ENCODE results near the gene SREBF2. TPM values are rescaled to one million over a fixed set of nuclear protein-coding genes. Genes with fewer than 3 reads are reported as not detected.

SREBF2 gene
- total and polyA plus RNA-seq, 2 donors (not counting 3 experiments of a cell fraction or from before 2014, with no cell fraction given) = 101 to 136 TPM

GRCh38 chr22:41828516-41828915 lies 4.4 kb upstream of the SREBF2 start:
- ChIA-PET CTCF (interaction anchor here (1.4 to 1.7 kb wide), 3 partner anchors 82 to 131 kb away, joined by 5 to 10 read pairs (median 7); no protein-coding TSS in a partner anchor), POLR2A (interaction anchor here (0.5 kb wide), 1 partner anchor 114 kb away, joined by 4 read pairs; no protein-coding TSS in a partner anchor)
- dilution Hi-C loops (cut with MboI; ENCODE audit: extremely low pct_ligation_motif_present, low sequenced_read_pairs) = no loop called here
- Histone ChIP-seq H3K27me3 (ENCODE audit: control insufficient read depth in 2 of 2, insufficient read depth in 2 of 2, low read length in 2 of 2) (no peaks in the 10 kb centered on the region), H3K27ac (ENCODE audit: insufficient read depth, low read depth, low read length) (no peak overlapping the region), H3K9me1 (replicated peaks; ENCODE audit: control insufficient read depth, extremely low read depth, insufficient read depth, low read length) (no peaks in the 10 kb centered on the region), H2AFZ (ENCODE audit: low read depth, low read length) (no peak overlapping the region), H4K20me1 (replicated peaks; ENCODE audit: control insufficient read depth, extremely low read depth, insufficient read depth, low read length) (no peaks in the 10 kb centered on the region), H3K4me2 (ENCODE audit: insufficient read depth, low read length) (no peak overlapping the region), H3K4me3 (replicated peaks in 1 of 3; ENCODE audit: insufficient read depth in 1 of 3, low read depth in 1 of 3, low read length in 3 of 3) (no peak overlapping the region), H3K36me3 (ENCODE audit: control insufficient read depth in 2 of 2, extremely low read depth in 1 of 2, insufficient read depth in 2 of 2, low read length in 2 of 2) (no peaks in the 10 kb centered on the region), H3K9me3 (replicated peaks; ENCODE audit: control insufficient read depth, insufficient read depth, low read length) (no peaks in the 10 kb centered on the region), H3K4me1 (ENCODE audit: control insufficient read depth, extremely low read depth, insufficient read depth, low read length) (peaks cover 11% of the 10 kb centered on the region), H3K79me2 (ENCODE audit: control insufficient read depth, insufficient read depth, low read length) (peaks cover 5% of the 10 kb centered on the region), H3K9ac (replicated peaks; ENCODE audit: extremely low read depth, insufficient read depth, low read length) (no peak overlapping the region)
- no TSS peak for BruUV-seq (replicated peaks)
- TF ChIP-seq FOS (IDR thresholded peaks at IDR 0.05; ENCODE audit: borderline replicate concordance, insufficient read depth, low read length) = no peak
- no peak for TF ChIP-seq EZH2 (IDR thresholded peaks at IDR 0.05; ENCODE audit: borderline replicate concordance, low read depth, low read length, severe bottlenecking)
- TF ChIP-seq JUN (IDR thresholded peaks at IDR 0.05; ENCODE audit: borderline replicate concordance, insufficient read depth, insufficient read length, low read depth) = no peak
- TF ChIP-seq POLR2A (IDR thresholded peaks at IDR 0.05; ENCODE audit: low read depth, low read length) = no peak
- no peak for TF ChIP-seq GATA2 (IDR thresholded peaks at IDR 0.05; ENCODE audit: insufficient read depth, insufficient read length, low read depth, low read length)
- TF ChIP-seq POLR2AphosphoS5 (IDR thresholded peaks at IDR 0.05; ENCODE audit: insufficient read depth, low read depth, low read length) = no peak
- no peak for TF ChIP-seq MAX (IDR thresholded peaks at IDR 0.05; ENCODE audit: insufficient read depth, insufficient read length)
- no peak for TF ChIP-seq MYC (IDR thresholded peaks at IDR 0.05; ENCODE audit: low read depth, low read length)
- no peak for TF ChIP-seq CTCF (IDR thresholded peaks at IDR 0.05; ENCODE audit: extremely low read depth in 1 of 2, insufficient read depth in 1 of 2, low read depth in 1 of 2, low read length in 2 of 2)
- FAIRE-seq = no peak
- DNase-seq (ENCODE audit: low read depth, low spot score) = no peak
- intact Hi-C loops (cut with micrococcal nuclease) = no loop called here

All from endothelial cell of umbilical vein (primary cell).